GM12878 (cell line): Measurements from ENCODE around the gene GAK. TPM values are rescaled to one million over a fixed set of nuclear protein-coding genes. Genes with fewer than 3 reads are reported as not detected.

Experiments used
- ATAC-seq: fragments of 200-7000 bp; cut with Tn5 transposase; 3 replicates; pipeline ENCODE4 v1.9.1; 2020; ENCODE audit warnings: mild to moderate bottlenecking, moderate library complexity
- BruUV-seq: library from RNA; stranded (reverse); fragments of 400-500 nt; replicated peaks from 2 replicates; lab custom pipeline; 2021; lab: Mats Ljungman, UMichigan
- CTCF ChIA-PET: fragments of 300-600 bp; sonication (Branson Sonifier 250); formaldehyde crosslinking; extraction: SDS; loops from one replicate; lab custom pipeline; 2021; ENCODE audit warnings: inconsistent platforms; lab: Yijun Ruan, JAX
- POLR2A ChIA-PET: fragments of 350-600 bp; formaldehyde crosslinking; extraction: SDS; loops from one replicate; lab custom pipeline; 2021; ENCODE audit warnings: inconsistent platforms; lab: Charles Lee
- RAD21 ChIA-PET: fragments of 300-600 bp; sonication (Branson Sonifier 250); formaldehyde crosslinking; loops from one replicate; lab custom pipeline; 2023; ENCODE audit warnings: antibody characterized with exemption; ENCODE audit not compliant: unreplicated experiment; lab: Charles Lee
- SMC1A ChIA-PET: fragments of 300-600 bp; sonication (Branson Sonifier 250); formaldehyde crosslinking; loops from one replicate; lab custom pipeline; 2023; ENCODE audit not compliant: unreplicated experiment, uncharacterized antibody; lab: Charles Lee
- DNase-seq: peaks from one replicate; pipeline ENCODE4 v3.0.0-alpha.2; 2011; ENCODE audit warnings: low read depth, low spot score
- FAIRE-seq: peaks from 3 replicates; lab custom pipeline; 2011; peaks lifted over from hg19 to GRCh38; lab: Jason Lieb, UNC
- H2AFZ ChIP-seq: 2 replicates; pipeline ENCODE4 v1.6.0; 2011; ENCODE audit warnings: low read depth, low read length, control low read depth; ENCODE audit not compliant: control insufficient read depth
- H3K27ac ChIP-seq: 2 replicates; pipeline ENCODE4 v1.5.1; 2011; ENCODE audit warnings: control low read depth; ENCODE audit not compliant: control insufficient read depth, insufficient read depth
- H3K27me3 ChIP-seq, 2 experiments: replicated peaks in 1 of 2; 2 replicates each; pipeline versions ENCODE4 v1.6.0 to v1.6.1; 2011; ENCODE audit warnings: low read length in 1 of 2; ENCODE audit not compliant: control insufficient read depth in 2 of 2, insufficient read depth in 2 of 2
- H3K36me3 ChIP-seq, 2 experiments: 2 replicates each; pipeline ENCODE4 v1.5.1; 2011; ENCODE audit warnings: low read length in 1 of 2; ENCODE audit not compliant: control insufficient read depth in 2 of 2, insufficient read depth in 2 of 2
- H3K4me1 ChIP-seq: 2 replicates; pipeline ENCODE4 v1.6.1; 2011; ENCODE audit warnings: mild to moderate bottlenecking, low read length, moderate library complexity, mixed read lengths; ENCODE audit not compliant: control insufficient read depth, insufficient read depth
- H3K4me2 ChIP-seq: 2 replicates; pipeline ENCODE4 v1.6.0; 2011; ENCODE audit warnings: control low read depth; ENCODE audit not compliant: control insufficient read depth, insufficient read depth
- H3K4me3 ChIP-seq: fragments of 200-600 bp; sonication (generic); 2 replicates; pipeline ENCODE4 v1.5.1; 2016
- H3K79me2 ChIP-seq: 2 replicates; pipeline ENCODE4 v1.6.0; 2011; ENCODE audit warnings: low read length; ENCODE audit not compliant: control insufficient read depth, insufficient read depth
- H3K9ac ChIP-seq: 2 replicates; pipeline ENCODE4 v1.8.0; 2011; ENCODE audit warnings: low read length, control low read depth, mixed read lengths; ENCODE audit not compliant: control insufficient read depth, insufficient read depth
- H3K9me3 ChIP-seq: replicated peaks from 3 replicates; pipeline ENCODE4 v1.5.1; 2011; ENCODE audit warnings: mild to moderate bottlenecking, low read length; ENCODE audit not compliant: control insufficient read depth, insufficient read depth
- H4K20me1 ChIP-seq: 2 replicates; pipeline ENCODE4 v1.6.0; 2011; ENCODE audit not compliant: control insufficient read depth, insufficient read depth
- CTCF ChIP-seq, 3 experiments: IDR thresholded peaks in 2 of 3; conservative IDR thresholded peaks in 1 of 3; 2 replicates each; pipeline ENCODE4 v1.5.1; 2011; ENCODE audit warnings: low read depth in 3 of 3, low read length in 3 of 3, mild to moderate bottlenecking in 3 of 3, control low read depth in 2 of 3, moderate library complexity in 2 of 3, inconsistent platforms in 1 of 3, mixed read lengths in 1 of 3; ENCODE audit not compliant: control insufficient read depth in 2 of 3, insufficient read depth in 1 of 3; ENCODE audit errors: extremely low read depth in 1 of 3
- WGBS: methylation state at CpG from one replicate; pipeline ENCODE4 v1.1.6; 2016; ENCODE audit warnings: low lambda C conversion rate; ENCODE audit not compliant: insufficient replicate concordance, insufficient coverage; ENCODE audit errors: missing lambda C conversion rate; 5-methylcytosine and 5-hydroxymethylcytosine counted together
- in situ Hi-C: fragments of 300-500 bp; cut with MboI; formaldehyde crosslinking; loops from 9 replicates; pipeline ENCODE4 v1.14.3; 2018; ENCODE audit warnings: mixed read lengths
- intact Hi-C: fragments of 100-400 bp; cut with micrococcal nuclease; formaldehyde crosslinking; loops from one replicate; pipeline ENCODE4 v1.14.2; 2022; ENCODE audit not compliant: unreplicated experiment
- polyA plus RNA-seq, 11 experiments: library from polyadenylated mRNA; depleted of rRNA in 4 of 11; unstranded in 6 of 11; stranded (reverse) in 5 of 11; fragments of >200 nt; fragmentation: Nextera tagmentation in 4 of 11; fragmentation: Illumina TruSeq in 1 of 11; extraction: Ambion mirVana in 4 of 11; extraction: Trizol in 1 of 11; gene quantifications; 1 replicate in 1 of 11; 2 replicates in 10 of 11; pipeline versions ENCODE4 v1.2.1 to v1.2.3, GENCODE V29; 2011 to 2016; ENCODE audit warnings: inconsistent platforms in 2 of 11, missing spikeins in 2 of 11, low read depth in 1 of 11
- total RNA-seq, 4 experiments: library from RNA; depleted of rRNA in 3 of 4; stranded (reverse); fragments of >200 nt in 3 of 4; fragmentation: Illumina TruSeq in 1 of 4; extraction: Trizol in 1 of 4; gene quantifications; 2 replicates each; pipeline versions ENCODE4 v1.2.1 to v1.2.3, GENCODE V29; 2013 to 2021
- TF ChIP-seq, protein P1 (sequence below): IDR thresholded peaks from 2 replicates; pipeline ENCODE4 v1.6.1; 2011; ENCODE audit warnings: low read depth, mild to moderate bottlenecking, low read length, moderate library complexity, borderline replicate concordance; ENCODE audit errors: extremely low read depth

The GAK gene
- total and polyA plus RNA-seq, 10 of the 15 experiments (the other 5 are each of a cell fraction or from before 2014, with no cell fraction given), result 0.82 to 127 (median 53.8) TPM

DNA sequence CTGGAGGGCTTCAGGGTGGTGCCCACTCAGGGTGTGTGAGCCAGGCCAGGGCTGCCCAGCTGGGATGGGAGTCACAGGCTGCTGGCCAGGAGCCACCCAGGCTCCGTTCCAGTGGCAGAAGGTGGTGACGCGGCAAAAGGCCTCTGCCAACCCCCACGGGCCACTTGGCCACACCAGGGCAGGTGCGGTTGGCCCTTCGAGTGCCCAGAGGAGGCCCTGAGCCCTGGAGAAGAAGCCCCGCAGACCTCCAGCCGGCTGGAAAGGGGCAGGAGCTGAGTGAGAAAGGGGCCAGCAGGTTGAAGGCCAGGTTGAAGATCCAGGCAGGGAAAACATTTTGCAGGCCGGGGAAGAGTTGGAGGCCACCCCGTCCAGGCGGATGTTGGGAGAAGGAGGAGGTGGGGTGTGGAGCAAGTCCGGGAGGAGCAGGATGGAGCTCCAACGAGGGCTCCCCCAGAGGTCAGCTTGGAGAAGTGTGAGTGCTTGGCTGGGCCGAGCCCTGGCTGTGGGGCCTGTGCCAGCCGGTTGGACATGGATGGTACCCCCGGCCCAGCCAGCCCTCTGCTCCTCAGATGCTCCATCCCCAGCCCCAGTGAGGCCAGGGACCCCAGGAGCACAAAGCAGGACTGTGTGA is 103.4 kb downstream of the GAK start:
- Histone ChIP-seq H3K9me3 (peaks cover 5% of the 10 kb centered on the region; the same call in 2 of the 3 replicates), H3K79me2 (no peaks in the 10 kb centered on the region), H3K9ac (no peak overlapping the region), H3K4me3 (no peak overlapping the region), H4K20me1 (no peaks in the 10 kb centered on the region), H3K36me3 (no peaks in the 10 kb centered on the region), H3K4me1 (no peaks in the 10 kb centered on the region)
- ChIA-PET RAD21 (no interaction called here), POLR2A (no interaction called here), CTCF (no interaction called here), SMC1A (no interaction called here)
- ATAC-seq, result no peak
- WGBS, result 32% methylated on average over 16 of the region's 16 CpGs
- FAIRE-seq, result no peak
- BruUV-seq, result no TSS peak
- in situ Hi-C loops, result no loop called here
- 0 out of 6 replicates have a peak, but pooled peaks of 1 of the 3 experiments have one; percentile 5 for TF ChIP-seq CTCF (IDR thresholded peaks at IDR 0.05 in 2 of 3, conservative IDR thresholded peaks at IDR 0.05 in 1 of 3; ENCODE audit: control insufficient read depth in 2 of 3, extremely low read depth in 1 of 3, insufficient read depth in 1 of 3, low read depth in 3 of 3, low read length in 3 of 3)
- TF ChIP-seq, protein P1, sequence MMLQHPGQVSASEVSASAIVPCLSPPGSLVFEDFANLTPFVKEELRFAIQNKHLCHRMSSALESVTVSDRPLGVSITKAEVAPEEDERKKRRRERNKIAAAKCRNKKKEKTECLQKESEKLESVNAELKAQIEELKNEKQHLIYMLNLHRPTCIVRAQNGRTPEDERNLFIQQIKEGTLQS, result no peak
- TF ChIP-seq, all 136 proteins: peak for 1
- intact Hi-C loops, result no loop called here
- Histone ChIP-seq H3K27me3 (peaks cover 3 to 11% of the 10 kb centered on the region in 2 experiments), H2AFZ (no peak overlapping the region), H3K27ac (no peak overlapping the region), H3K4me2 (no peak overlapping the region)
- no peak for DNase-seq
